NCI-H748 treated with DMSO at 0.1 percent for 48 hours (cell line): Measurements from ENCODE around the gene DTX1.
"Not testable (repeated sequence)": the region's sequence is repeated elsewhere in the genome, so short reads cannot be mapped to it uniquely, and the experiment has no call there.

ENCODE experiments used
- DNase-seq: peaks from one replicate; lab custom pipeline; 2025; lab: John Stamatoyannopoulos, UW

DTX1 gene

DNA sequence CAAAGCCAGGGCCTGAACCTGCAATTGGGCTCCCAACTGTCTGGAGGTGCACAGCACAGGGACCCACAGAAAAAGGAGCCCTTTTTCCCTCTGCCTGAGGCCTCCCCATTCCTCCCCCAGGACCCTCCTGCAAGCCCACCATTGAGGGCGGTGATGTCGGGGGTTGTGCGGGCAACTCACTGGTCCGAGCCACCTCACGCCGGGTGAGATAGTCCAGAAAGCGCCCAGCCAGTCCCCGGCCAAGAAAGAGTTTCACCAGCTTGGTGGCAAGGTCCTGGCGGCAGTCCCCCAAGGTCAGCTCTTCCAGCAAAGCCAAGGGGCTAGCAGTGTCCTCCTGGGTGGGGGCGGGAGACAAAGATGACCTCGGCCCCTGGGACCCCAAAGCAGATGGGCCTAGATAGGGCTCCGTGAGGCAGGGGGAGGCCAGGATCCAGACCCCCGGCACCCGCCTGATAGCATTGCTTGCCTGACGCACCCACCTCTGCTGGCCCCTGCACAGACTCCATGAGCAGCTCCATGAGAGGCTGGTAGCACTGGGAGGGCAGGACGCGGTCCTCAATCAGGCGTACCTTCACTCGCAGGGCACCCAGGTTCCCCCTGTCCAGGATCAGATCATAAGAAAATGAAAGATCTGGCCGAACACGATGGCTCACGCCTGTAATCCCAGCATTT lies 59.1 kb downstream of the DTX1 start:
- no peak for DNase-seq

DNA sequence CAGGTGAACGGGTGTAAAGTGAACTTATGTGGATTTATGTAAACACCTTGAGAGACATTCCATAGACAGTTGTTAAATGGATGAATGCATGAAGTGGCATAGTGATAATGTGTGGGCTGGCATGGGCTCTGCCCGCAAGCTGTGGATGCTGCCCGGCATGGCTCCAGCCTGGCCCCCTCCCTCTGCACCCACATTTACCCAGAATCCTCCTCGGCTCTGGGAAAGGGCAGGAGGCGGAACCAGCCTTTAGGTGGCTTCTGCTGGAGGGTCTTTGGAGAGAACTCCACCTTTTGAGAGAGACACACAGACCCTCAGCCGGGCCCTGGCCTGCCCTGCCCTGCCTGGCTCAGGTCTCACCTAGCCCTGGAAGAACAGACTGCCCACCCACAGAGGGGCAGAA lies 60.3 kb downstream of the DTX1 start:
- DNase-seq: no peak

GRCh38 chr12:113117684-113118083 lies 61.2 kb downstream of the DTX1 start:
- DNase-seq: not testable (repeated sequence)

- DNase-seq: no peak
Measured at GRCh38 chr12:113118142-113118541, 61.6 kb downstream of the DTX1 start.

- DNase-seq: no peak
Measured at GRCh38 chr12:113119980-113120669, 63.6 kb downstream of the DTX1 start.

DNA sequence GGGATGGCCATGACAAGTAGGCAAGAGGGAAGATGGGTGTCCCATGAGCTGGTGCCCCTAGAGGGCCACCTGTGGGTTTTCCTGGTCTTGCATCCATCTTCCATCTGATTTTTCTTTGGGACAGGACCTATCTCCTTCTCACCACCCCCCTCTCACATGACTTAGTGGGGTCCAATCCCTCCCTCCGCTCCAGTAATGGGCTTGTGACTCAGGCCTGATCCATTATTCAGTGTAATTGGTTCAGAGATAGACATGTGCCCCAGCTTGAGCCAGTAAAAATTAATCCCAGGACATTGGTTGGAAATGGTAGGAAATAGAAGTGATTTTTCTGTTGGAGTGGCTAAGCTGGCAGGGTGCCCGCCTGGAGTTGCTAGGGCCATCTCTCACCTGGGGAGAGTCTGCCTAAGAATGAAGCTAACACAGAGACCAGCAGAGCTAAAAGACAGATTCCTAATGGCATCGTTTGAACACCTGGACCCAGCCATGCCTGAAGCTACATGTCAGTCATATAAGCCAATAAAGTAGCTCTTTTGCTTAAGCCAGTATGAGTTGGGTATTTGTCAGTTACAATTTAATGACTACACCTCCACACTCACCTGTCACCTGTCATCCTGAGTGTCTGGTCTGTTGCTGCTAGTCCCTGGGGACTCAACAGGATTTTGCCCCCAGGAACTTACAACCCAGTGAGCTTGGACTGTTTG lies 64.3 kb downstream of the DTX1 start:
- DNase-seq: no peak

- no peak for DNase-seq
Measured at GRCh38 chr12:113127791-113128199, 71.3 kb downstream of the DTX1 start.

DNA sequence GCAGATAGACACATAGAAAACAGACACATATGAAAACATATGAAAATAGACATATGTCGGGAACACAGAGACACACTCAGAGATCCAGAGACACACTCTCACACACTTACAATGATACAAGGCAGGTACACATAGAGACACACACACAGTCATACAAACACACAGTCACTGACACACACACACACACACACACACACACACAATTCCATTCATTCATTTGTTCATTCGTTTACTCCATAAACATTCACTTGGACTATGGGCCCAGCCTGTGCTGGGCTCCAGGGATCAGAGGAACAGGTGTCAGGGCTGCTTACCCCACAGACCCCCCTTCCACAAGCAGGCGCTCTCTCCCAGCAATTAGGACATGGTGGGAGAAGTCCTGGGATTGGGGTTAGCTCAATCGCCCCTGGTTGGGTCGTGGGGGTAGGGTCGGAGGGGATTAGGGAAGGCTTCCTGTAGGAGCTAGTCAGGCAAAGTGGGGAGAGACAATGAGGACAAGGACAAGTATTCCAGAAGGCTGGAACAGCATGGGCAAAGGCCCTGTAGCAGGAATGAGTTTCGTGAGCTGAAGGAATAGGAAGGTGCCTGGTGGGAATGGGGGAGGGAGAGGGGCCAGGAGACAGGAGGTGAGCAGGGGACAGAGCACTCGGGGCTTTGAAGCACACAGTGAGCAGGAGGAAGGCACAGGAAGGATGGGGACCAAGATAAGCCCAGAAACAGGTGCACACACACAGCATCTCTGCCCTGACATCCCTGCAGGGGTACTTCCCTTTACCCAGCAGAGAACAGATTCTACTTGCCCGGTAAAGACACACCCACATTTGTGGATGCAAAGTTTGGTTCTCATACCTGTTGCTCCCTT lies 72.5 kb downstream of the DTX1 start:
- no peak for DNase-seq

DNA sequence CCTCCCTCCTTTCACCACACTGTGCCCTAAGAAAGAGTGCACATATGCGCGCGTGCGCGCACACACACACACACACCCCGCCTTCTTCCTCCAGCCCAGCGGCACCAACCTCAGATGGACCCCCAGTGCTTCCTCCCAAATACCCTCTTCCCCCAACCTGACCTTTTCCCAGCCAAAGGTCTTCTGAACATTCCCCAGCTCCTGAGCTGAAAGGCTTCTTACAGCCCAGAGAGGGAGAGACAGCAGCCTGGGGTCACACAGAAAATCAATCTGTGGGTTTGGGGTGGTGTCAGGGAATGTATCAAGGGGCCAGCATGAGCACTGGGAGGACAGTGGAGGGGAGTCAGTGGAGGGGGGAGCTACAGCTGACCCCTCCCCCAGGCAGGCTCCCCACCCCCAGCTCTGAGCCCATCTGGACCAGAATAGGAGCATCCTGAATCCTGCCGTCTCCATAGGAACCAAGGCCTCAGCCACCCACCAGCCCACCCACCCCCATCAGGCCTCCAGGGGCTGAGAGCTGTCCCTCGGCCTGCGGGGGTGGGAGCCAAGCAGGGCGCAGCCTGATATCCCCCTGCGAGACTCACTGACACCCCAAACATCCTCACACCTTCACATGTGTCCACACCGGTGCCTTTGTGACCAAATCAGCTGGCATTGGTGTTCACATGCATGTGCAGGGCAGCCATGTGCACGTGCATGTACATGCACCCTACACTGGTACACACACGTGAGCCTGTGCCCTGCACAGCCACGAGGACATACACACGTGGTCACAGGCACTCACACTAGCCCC lies 73.3 kb downstream of the DTX1 start:
- DNase-seq: no peak

- no peak for DNase-seq
Measured at GRCh38 chr12:113130457-113131135, 74.1 kb downstream of the DTX1 start.

- no peak for DNase-seq
Measured at GRCh38 chr12:113131556-113131955, 75.0 kb downstream of the DTX1 start.

GRCh38 chr12:113133036-113133435 lies 76.5 kb downstream of the DTX1 start:
- DNase-seq: no peak

DNA sequence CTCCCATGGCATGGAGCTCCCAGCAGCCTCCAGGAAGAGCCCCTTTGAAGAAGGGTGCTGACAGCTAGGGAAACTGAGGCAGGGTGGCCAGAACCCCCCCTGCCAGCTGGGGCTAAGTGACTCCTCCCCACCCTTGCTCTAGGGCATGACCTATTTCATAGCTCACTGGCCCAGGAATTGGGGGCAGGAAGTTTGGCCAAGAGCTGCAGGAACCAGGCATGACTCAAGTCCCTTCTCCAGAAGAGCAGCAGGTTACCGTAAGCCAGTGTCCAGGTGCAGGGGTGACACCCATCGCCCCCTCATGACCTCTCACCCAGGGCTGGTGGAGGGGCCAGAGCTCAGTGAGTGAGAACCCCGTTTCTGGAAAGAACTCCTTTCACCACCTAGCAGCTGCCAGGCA lies 77.1 kb downstream of the DTX1 start:
- DNase-seq: no peak

DNA sequence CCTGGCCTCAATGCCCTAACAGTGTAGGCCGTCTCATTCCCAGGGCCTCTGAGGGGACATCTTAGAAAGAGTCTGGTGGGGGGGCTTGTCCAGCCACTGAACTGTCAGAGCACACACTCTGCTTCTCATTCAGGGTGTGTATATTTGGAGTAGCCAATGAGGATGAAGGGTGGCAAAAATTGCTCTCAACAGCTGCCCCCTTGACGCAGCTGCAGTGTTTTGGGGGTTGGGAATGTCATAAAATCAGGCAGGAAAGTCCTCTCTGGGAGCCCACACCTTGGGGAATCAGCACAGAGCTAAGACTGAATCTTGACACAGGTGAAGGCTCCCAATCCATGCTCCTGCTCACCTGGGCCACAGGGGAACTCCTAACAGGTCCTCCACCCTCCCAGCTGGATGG lies 77.5 kb downstream of the DTX1 start:
- no peak for DNase-seq

- DNase-seq: no peak
Measured at GRCh38 chr12:113134521-113134951, 78.0 kb downstream of the DTX1 start.

- DNase-seq: peak; percentile 65
Measured at GRCh38 chr12:113135178-113136127, 78.9 kb downstream of the DTX1 start, which contains the start of gene RASAL1. TSS of gene RASAL1 (minus strand) at chr12:113135761. CDS start at chr12:113135462, 299 bp downstream.

GRCh38 chr12:113136128-113136989 lies 79.8 kb downstream of the DTX1 start:
- no peak for DNase-seq

DNA sequence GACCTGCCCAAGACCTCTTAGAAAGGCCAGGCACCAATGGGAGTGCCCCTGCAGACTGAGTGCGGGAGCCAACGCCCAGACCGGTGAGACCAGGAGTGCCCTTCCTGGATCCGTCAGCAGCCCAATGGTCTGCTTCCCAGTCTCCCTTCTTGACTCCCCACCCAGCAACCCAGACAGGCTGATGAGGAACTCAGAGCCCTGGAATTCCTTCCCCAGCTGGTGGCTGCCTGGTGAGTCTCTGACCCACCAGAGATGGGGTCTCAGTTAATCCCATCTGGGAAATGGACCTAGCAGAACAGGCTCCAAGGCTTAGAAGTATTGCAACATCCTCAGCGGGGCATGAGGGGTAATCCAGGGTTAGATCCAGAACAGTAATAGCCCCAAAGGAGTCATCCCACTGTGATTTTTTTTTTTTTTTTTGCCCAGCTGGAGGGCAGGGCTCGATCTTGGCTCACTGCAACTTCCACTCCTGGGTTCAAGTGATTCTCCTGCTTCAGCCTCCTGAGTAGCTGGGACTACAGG lies 80.5 kb downstream of the DTX1 start:
- no peak for DNase-seq
